Eye (tissue), 1 donor: Measurements from ENCODE around the gene FAM13B.

ENCODE experiments used
- DNase-seq: peaks from one replicate; pipeline ENCODE4 v3.0.0-alpha.2; 2015

The FAM13B gene

DNA sequence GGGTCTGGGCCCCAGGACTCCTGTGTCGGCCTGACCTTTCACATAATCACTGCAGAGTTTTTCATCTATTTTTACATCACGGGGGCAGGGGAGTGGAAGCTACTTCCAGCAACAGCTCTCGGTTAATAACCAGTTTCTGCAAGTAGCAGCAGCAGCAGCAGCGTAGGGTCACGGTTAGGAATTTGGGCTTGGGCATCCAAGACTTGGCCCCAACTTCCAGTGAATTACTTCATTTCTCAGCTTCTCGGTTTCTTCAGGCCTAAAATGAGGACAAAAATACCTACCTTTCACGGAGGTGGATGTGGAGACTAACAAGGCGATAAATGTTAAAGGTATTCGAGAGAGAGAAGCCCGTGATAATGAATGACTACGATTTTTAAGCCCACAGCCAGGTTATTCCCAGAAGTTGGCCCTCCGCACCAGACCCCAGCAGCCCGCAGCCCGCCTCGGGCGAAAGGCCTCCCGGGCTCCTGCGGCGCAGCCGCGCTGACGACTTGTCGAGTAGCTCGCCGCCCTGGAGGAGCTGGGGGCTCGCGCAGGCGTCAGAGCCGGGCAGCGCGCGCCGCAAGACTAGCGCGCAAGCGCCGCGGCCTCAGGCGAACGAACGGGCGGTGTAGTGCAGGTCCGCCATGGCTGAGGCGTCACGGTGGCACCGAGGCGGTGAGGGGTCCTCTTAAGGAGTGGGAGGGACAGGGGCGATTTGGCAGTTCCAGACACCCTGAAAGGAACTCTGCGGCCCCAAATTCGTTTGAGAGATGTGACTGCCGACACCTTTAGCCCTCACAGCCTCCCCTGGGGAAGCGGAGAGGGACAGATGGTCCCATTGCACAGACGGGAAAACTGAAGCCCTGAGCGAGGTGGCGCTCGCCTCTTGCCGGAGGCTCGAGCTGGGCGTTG, 143.8 kb downstream of the FAM13B start, which contains the start of gene PKD2L2:
TSS of gene PKD2L2 (plus strand) at position 595 of the 897 bp plus-strand sequence. CDS start at position 630, 35 bp downstream.
- DNase-seq, result peak; percentile 93

DNA sequence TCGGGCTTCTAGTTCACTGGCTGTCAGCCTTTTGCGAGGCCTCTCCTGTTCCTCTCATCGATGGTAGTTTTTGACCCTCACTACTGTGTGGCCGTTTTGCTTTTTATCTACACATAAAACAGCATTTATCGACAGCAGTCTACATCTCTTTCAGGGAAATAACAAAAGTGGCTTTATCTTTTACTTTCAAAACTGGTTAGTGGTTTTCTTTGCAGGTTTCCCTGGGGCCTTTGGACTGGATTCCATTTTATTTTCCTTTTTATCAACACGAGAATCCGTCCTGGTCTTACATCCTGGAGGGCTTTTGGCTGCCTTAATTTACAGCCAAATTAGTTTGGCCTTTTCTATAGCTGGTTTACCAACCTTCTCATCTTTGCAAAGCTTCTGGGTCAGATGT, 144.4 kb downstream of the FAM13B start:
- DNase-seq, result no peak
